NCI-H1048 (cell line): ENCODE results near the gene KHDRBS2.

Experiments used
- DNase-seq: peaks from one replicate; lab custom pipeline; 2025; lab: John Stamatoyannopoulos, UW

KHDRBS2 gene

DNA sequence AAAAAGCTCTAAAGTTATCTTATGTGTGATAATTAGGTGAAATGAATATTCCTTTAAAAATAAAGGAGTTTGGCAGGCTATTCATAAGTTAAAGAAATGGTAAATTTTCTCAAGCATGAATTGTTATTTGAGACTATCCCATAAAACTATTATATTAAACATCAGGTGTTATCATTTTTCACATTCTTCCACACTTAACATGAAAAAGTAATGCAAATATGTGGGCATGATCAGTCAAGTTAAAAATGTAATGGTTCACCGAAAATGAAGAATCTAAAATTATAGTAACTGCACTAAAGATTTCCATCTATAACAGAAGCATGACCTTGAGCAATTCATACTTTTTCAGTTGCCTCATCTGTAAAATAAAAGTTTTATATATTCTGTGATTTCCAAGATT is 110.8 kb downstream of the KHDRBS2 start:
- DNase-seq: no peak

DNA sequence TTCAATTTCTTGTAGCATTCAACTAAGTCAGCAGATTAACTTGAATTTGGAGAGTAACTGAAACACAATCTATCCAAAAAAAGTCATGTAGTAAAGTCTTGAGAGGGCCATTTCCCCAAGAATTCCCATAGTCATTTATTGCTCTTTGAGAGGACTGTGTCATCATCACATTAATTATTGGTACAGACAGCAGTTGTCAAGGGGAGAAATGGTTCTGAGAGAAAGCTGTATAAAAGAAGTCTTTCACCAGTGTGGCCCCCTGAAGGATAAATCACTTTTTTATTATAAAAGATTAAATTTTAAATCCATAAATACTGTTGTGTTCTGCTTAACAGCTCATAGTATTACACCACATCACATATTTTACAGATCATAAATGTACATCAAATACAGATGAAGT is 111.5 kb downstream of the KHDRBS2 start:
- no peak for DNase-seq

DNA sequence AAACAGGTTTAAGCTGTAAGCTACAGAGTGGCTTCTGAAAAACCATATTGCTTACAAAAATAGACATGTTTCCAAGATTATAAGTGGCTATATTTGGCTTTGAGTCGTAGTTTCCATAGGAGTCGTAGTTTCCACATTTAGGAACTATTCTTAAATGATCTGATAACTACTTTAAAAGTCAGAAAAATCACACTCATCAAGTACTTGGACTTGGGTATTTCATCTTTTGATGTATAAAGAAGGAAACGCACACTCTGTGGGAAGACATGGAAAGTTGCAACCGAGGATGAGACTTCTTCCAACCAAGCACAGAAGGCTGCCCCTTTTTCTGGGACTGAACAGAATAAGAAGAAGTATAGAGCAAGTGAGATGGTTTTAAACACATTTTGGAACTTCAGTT is 118.3 kb downstream of the KHDRBS2 start:
- DNase-seq: no peak

DNA sequence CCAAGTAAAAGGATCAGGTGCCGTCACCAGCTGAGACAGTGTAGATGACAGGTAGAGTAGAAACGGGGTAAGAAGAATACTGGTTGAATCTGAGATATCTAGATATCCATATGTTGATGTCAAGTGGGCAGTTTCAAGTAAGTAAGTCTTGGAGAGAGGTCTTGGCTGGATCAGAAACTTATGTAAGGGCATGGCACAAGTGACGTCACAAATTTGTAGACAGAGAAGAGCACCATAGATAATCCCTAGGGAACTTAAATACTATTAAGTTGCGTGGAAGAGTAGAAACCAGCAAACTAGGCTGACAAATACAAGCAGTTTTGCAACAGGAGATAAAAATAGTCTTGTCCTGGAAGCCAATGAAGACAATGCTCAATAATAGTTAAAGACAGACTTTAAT is 123.2 kb downstream of the KHDRBS2 start:
- no peak for DNase-seq

DNA sequence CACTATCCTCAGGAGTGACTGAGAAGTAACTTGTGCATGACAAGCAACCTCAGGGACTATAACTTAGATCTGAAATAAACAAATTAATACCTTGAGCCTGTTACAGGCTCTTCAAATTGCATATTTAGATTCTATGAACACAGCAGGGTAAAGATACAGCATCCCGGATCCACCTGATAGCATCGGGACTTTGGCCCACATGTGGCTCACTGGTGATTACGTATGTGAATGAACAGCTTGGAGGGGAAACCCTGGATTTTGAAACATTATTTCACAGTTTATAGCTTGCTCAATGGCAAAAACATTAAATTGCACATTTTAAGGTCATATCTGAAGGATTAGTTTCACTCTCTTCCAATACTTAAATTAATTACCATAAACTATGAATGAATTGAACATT is 133.2 kb downstream of the KHDRBS2 start:
- DNase-seq: no peak

DNA sequence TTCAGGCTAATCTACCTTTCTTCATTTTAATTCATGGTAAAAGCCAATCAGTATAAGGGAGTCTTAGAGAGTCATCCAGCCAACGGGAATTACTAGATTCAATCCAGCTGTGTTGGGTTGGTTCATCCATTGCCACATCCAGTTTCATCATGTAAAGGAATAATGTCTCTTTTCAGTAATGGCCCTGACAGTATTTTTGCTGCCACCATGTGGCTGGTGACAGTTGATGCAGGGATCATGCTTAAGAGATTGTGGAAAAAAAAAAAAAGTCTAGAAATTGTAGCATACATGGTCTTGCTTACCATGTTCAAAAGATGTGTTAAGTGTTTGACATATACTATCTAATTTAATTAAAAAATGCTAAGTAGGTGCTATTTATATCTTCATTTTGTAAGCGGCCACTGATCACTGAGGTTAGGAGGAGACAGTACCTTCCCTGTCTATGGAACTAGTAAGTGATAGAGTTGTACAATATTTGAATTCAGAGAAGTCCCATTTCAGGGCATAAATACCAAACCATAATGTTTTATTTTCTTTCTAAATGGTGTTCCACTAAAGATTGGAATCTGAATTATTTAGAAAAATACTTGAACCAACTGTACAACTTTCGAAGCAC is 135.9 kb downstream of the KHDRBS2 start:
- DNase-seq: peak; percentile 25

DNA sequence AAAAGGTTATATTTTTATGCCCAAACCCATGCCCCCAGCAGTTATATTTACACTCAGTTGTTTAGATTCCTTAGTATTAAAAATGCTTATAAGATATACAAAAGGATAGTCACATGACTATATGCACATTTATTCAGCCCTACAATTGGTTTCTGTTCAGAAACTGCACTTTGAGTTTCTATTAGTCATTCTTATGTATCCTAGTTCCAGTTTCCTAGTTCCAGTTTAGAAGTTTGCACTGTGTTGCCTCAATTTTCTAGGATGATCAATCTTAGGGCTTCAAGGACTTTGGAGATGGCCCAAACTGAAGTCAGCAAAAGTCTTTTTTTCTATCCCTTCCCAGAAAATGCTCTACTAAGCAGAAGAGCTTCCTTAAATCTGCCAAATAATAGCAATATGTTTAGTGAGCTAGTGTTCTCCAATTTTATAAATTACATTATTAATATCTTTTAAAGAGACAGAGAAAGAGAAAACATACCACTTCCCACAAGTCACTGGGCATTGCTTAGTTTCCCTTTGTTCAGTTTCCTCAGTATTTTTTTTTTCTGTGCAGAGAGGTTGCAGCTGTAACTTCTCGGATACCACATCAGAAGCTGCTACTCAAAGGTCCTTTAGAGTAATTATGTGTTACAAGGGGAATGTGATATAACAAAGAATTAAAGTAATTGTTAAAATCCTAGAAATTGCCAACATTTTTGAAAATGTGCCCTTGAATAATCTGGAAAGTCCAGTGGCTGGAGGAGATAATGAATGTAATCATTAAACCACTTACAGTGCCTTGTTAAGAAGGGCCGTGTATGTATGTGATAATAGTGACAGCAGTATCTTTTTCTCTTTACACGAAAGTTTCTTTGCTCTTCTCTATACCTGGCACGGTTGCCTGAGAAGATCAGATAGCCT is 138.8 kb downstream of the KHDRBS2 start:
- DNase-seq: no peak

DNA sequence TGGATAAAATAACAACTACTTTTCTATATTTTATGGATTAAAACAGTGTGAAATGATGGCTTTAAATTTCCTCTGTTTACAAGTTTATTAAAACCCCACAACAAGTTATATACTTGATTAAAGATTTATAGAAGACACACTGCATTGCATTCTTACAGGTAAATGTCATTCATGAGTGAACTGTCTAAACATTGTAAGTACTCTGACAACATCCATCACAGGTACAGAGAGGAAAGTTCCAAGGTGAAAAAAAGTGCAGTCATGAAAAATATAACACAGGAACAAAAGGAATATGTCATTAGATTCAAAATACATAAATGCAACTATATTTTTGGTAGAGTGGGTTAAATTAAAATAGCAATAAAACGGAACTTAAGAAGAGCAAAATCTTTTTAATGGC is 156.9 kb downstream of the KHDRBS2 start:
- no peak for DNase-seq

DNA sequence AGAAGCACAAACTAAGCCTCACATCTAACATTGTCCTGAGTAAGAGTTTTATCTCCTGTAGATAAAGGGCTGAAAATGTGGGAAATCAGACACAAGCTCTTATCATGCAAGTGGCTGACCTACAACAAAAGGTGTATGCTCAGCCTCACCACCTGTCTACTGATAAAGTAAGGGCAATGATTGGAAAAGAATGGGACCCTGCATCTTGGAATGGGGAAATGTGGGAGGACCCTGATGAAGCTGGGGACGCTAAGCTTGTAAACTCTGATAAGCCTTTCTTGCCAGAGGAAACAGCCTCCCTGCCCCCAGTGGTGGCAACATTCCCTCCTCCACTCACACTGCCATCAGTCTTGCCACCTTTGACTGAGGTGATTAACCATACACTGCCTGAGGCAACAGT is 166.6 kb downstream of the KHDRBS2 start:
- no peak for DNase-seq

DNA sequence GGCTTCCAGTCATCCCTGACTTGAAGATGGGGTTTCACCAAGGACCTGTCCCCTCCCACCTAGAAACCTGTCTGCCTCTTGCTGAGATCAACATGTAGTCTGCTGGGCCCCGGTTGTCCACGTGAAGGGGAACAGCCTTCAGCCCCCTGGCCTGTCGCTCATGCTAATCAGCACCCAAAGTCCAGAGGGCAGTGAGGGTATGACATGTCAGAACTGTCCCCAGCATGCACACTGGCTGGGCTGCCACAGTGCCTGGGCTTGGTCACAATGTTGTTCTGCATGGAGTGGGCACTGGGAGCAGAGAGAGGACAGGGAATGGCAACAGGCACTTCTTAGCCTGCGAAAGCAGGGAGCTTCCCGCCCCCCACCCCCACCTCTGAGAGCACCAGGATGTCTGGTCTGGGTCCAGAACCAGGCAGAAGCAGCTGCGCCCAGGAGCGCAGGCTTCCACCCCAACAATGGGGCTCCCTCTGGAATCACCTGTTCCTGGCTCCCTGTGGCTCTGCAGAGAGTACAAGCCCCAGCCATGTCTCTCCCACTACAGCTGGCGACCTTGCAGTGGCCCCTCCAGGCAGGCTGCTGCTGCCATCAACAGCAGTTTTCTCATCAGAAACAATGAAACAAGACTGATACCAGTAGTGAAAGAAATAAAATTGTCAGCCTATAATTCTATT is 182.7 kb downstream of the KHDRBS2 start:
- DNase-seq: no peak

DNA sequence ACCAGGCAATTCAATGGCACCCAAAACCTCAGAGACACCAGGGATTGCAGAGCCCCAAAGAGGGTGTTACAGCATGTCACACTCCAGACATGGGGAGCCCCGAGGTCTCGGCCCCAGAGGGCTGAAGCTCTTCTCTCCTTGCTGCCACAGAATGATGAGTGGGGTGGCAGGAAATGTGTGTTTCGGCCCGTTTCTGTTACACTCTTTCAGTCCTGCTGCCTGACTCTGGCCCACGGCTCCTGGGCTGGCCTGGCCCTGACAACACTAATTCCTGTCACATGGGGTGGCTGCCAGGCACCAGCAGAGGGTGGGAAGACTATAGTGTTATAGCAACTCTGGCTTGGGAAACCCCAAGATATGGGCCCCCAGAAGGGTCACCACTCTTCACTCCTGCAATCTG is 183.6 kb downstream of the KHDRBS2 start:
- no peak for DNase-seq

DNA sequence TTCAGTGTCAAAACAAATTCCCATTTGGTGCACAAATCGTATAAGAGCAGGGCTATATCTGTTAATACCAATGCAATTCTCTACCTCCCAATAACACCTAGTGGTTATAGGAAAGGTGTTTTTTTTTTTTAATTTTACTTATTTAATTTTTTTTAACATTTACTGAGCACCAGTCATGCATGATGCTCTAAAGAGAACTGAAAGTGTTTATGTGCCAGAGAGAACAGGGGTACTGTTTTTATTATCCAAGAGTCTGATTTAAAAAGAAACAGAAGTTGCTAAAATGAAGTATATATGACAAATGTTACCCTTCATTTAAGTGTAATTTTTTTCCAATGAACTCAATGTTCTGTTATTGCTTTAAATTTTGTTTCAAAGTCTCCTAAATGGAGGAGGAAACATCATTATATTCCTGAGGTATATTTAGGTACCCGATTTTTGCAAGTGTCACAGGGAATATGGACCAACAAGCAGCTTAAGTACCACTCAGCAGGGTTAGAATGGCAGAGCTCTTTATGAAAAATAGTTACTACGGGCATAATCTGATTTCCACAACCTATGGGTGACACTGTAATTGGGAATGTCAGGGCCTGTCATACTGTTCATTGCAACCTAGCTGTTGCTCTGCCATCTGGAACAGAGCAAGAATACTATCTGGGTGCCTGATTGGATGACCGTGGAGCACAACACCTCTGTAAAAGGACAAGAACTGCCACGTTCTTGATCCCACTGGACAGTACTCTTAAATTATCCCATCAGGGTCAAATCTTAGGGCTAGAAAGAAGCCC is 195.4 kb downstream of the KHDRBS2 start:
- no peak for DNase-seq

DNA sequence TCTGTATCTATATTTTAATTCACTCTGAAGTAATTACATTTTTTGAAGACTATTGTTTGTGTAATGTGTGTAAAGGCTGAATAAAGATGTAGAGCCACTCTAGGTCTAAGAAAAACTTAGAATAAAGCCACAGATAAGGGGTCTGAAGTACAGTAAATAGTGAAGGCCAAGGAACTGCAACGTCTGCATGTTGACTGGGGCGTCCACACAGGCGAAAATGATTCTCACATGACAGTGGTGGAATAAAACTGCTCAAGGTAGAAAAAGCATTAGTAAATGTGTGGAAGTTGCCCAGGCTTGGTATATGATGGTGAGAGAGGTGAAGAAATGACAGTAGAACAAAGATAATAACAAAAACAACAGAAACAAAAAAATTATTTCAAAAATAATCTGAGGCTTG is 196.2 kb downstream of the KHDRBS2 start:
- no peak for DNase-seq

DNA sequence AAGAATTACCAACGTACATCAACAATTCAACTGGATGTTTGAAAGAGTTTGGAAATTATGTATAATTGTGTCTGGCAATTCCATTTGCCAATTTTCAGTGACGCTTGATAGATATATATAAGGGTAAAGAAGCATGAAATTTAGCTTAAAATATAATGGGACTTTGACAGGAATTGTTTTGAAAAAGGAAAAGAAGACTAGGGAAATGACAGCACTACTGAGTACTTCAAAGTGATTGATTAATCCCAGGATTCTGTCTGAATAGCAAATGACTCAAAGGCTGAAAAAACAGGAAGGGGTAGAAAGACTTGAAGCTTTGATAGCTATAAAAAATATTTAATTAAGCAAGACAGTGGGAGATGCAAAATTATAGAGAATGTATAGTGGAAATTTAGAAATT is 200.0 kb downstream of the KHDRBS2 start:
- DNase-seq: no peak

DNA sequence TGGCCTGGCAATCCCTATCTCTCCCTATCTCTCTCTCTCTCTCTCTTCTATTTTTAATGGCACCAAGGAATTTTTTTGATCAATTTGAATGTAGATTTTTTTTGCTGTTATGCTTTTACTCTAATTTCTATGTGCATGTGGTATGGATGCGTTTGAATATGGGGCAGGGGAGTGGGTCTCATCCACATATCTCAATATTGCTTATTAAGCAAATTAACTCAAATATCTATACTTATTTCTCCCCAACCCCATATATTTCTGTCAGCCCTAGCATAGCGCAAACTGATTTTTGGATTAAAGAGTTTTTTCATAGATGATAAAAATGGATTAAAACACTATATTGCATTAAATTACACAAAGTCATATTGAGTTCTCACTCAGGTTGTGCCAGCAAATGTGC is 210.2 kb downstream of the KHDRBS2 start:
- DNase-seq: no peak

DNA sequence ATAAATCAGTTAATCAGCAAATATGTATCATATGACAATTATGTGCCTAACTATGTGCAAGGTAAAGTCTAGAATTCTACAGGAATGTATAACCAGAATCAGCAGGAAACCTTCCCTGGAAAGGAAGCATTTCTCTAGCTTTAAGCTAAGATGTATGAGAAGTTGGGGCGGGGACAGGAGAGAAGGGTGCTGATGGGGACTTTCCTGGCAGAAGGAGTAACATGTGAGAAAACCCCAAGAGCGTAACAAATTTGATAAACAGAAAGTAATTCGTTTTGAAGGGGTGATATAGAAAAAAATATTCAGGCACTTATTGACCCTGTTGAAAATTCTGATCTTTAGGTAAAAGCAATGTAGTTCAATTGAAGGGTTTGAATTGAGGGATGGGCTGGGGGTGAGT is 226.1 kb downstream of the KHDRBS2 start:
- DNase-seq: no peak

DNA sequence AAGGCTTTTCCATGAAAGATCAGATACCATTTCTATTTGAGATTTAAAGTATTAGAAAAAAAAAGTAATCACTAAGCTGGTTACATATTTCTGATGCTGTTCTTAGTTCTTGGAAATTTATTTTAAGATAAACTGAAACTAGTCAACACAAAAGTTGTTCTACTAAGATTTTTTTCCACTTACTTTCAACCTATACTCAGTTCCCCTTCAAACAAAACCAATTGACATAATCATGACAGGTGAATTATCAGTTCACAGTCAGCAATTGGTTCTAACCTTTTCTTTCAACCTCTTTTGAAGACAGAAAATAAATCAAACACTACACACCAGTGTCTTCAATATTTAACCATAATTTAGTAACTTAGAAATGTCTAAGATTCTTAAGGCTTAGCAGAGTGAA is 228.7 kb downstream of the KHDRBS2 start:
- no peak for DNase-seq

DNA sequence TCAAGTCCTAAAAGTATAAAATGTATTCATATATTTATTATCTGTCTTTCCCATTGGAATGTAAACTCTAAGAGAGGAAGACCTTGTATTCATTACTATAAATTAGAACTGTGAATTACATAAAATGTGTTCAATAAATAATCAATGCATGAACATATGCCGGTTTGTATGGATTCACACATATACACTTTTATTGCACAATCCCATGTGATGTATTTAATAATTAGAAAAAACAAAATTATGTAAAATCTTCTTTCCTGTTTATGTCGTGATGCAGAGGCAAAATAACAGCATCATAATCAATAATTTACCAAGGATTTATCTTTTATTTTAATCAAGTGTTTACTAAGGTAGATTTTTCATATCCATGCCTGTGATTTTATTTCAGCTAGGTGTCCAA is 240.5 kb downstream of the KHDRBS2 start:
- no peak for DNase-seq

DNA sequence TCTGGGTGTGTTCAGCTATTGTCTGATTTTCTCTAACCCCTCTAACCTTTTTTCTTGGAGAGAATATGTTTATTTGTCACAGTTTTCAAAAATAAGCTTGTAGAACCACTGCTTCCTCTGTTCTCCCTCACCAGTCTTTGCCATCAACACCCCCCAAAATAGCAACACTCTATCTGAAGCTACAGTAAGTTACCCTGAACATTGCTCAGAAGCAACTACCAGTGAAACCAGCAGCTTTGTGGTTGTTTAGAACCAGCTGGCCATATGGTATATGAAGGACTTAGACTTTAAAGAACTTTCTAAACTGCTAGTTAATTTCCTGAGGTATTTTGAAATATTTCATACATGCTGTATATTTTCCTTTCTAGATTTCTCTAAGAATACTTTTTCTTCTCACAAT is 242.9 kb downstream of the KHDRBS2 start:
- DNase-seq: no peak

DNA sequence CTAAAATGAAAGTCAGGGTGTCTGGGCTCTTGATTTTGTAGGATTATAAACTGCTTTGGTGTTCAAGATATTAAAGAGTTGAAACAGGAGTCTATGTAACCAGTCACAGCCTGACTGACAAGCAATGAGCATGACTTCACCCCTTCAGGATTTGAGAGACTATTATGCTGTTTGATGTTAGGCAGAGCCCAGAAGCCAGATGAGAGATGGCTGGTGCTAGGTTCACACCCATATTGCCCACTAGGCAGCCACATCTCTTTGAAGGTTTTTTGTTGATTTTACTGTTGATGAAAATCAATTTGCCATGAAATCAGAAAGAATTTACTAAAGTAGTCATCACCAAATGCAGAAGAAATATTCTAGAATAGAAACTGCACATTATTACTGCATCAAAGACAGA is 243.6 kb downstream of the KHDRBS2 start:
- DNase-seq: no peak

DNA sequence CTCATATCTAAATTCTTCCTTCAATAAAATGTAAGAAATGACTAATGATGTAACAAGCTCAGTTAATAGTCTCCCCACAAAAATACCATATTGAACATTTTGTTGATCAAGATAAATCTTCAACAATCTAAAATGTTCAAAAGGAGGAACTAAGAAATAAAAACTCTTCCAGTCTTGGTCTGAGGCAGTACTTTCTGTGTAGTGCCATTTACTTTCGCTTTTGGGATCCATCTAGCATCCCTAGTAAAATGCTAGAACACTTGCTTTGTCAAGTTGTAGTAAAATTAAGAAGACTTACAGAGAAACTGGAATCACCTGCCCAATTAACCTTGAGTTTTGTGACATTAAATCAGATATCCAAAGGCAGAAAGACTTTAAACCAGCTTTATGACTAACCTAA is 246.4 kb downstream of the KHDRBS2 start:
- DNase-seq: no peak

DNA sequence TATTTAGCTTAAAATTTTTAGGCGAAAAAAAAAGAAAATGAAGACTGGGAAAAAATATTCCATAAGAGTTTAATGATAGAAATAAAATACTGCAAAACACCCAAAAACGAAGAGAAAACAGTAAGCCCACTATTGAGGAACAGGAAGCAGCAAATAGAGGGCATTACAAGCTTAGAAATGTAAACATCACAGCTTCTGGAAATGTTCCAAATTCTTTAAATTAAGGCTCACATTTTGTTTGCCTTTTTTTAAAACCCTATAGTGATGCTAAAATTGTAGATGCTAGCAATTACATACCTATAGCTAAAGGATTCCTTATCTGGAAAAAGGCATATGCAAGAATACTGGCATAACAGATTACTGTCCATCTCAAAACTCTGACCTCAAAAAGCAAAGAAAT is 248.6 kb downstream of the KHDRBS2 start:
- no peak for DNase-seq
